NCI-H345 treated with DMSO at 0.1 percent for 48 hours (cell line): ENCODE measurements around the gene PSMD3.
"Not testable (repeated sequence)": the region's sequence is repeated elsewhere in the genome, so short reads cannot be mapped to it uniquely, and the experiment has no call there.

Source experiments
- DNase-seq: peaks from one replicate; lab custom pipeline; 2025; ENCODE audit not compliant: unreplicated experiment; lab: John Stamatoyannopoulos, UW

Gene PSMD3

GRCh38 chr17:39995438-39995837 is 14.8 kb downstream of the PSMD3 start:
- no peak for DNase-seq

- no peak for DNase-seq
Measured at GRCh38 chr17:39996162-39996561, 15.6 kb downstream of the PSMD3 start.

GRCh38 chr17:39996800-39997199 is 16.2 kb downstream of the PSMD3 start:
- no peak for DNase-seq

- no peak for DNase-seq
Measured at GRCh38 chr17:39997543-39997942, 16.9 kb downstream of the PSMD3 start.

- no peak for DNase-seq
Measured at GRCh38 chr17:39999067-39999466, 18.5 kb downstream of the PSMD3 start.

- no peak for DNase-seq
Measured at GRCh38 chr17:40000161-40000560, 19.6 kb downstream of the PSMD3 start.

GRCh38 chr17:40001335-40001734 is 20.7 kb downstream of the PSMD3 start:
- DNase-seq, result not testable (repeated sequence)

GRCh38 chr17:40004072-40004471 is 23.5 kb downstream of the PSMD3 start:
- DNase-seq, result no peak

GRCh38 chr17:40004712-40005111 is 24.1 kb downstream of the PSMD3 start:
- DNase-seq, result no peak

GRCh38 chr17:40005520-40005919 is 24.9 kb downstream of the PSMD3 start:
- DNase-seq, result no peak

GRCh38 chr17:40010946-40011500 is 30.4 kb downstream of the PSMD3 start:
- DNase-seq, result not testable (repeated sequence)

GRCh38 chr17:40012017-40012647 is 31.5 kb downstream of the PSMD3 start:
- not testable (repeated sequence) for DNase-seq

GRCh38 chr17:40014375-40014980 is 33.9 kb downstream of the PSMD3 start:
- DNase-seq, result no peak

- DNase-seq, result peak; percentile 8
Measured at GRCh38 chr17:40015005-40015997, 34.7 kb downstream of the PSMD3 start, which contains the start of gene CSF3. TSS of gene CSF3 (plus strand) at chr17:40015440. CDS start at chr17:40015475, 35 bp downstream.

GRCh38 chr17:40015998-40016985 is 35.7 kb downstream of the PSMD3 start:
- DNase-seq, result no peak

- no peak for DNase-seq
Measured at GRCh38 chr17:40017422-40018080, 36.9 kb downstream of the PSMD3 start.

GRCh38 chr17:40018211-40019121 is 37.9 kb downstream of the PSMD3 start:
- no peak for DNase-seq

- DNase-seq, result no peak
Measured at GRCh38 chr17:40019140-40019991, 38.8 kb downstream of the PSMD3 start.
